Suppressor macrophage treated with lipopolysaccharide for 4 hours (primary cell): ENCODE results near the gene NR2E1.

Experiments used
- DNase-seq: peaks from one replicate; pipeline ENCODE4 v3.0.0-alpha.2; 2020

Gene NR2E1

DNA sequence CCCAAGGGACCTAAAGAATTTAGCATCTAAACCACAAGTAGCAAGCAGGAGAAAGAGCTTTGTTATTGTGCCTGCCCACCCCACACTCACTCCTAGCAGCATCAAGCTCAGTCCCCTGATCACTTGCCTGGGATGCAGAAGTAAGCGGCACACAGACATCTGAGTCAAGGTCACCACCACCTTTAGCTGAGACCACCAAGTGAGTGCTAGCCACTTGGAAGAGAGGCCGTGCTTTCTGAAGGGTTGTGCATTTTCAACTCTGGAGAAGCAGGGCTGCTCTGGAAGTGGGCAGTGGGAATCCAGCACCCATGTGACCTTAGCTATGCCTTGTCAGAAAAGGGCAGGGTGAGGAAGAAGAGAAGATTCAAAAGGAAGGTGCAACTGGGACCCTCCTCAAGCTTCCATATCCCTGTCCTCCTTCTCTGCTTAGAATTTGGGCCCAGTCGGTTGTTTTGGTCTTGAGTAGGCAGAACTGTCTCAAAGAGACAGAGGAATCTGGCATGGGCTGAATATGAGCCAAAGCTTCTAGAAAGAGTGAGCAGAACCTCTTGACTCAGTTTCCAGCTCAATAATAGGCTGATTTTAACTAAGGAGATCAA is 6.2 kb downstream of the NR2E1 start:
- DNase-seq, result no peak

DNA sequence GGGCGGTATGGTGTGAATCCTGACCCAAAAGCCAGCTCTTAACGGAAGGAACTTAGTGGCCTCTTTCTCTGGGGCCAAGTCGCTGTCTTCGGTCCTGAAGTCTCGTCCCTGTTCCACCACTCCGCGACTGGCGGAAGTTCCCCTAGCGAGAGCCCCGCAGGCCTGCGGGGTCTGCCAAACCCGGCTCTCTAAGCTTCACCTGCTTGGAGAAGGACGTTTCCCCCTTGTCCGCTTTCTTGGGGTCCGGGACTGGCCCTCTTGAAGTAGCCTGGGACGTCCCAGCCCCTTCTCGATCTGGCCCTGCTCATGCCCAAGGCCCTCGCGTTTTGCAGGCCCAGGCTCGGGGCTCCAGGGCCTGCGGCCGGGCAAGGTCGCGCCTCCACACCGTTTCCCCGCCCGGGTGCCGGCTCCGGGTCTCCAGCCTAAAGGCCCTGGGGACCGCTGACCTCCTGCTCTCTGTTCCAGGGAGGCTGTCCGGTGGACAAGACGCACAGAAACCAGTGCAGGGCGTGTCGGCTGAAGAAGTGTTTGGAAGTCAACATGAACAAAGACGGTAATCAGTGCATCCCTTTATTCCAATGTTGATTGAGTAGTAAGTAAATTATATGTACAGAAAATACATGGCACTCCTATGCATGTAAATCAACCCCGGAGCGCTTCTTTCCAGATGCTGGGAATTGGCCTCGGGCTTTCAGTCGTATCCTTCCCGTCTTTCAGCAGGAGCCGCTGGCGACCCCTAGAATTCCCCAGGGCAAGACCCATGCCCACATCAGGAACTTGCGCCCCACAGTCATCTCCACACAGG is 8.8 kb downstream of the NR2E1 start:
- DNase-seq, result peak; percentile 51

DNA sequence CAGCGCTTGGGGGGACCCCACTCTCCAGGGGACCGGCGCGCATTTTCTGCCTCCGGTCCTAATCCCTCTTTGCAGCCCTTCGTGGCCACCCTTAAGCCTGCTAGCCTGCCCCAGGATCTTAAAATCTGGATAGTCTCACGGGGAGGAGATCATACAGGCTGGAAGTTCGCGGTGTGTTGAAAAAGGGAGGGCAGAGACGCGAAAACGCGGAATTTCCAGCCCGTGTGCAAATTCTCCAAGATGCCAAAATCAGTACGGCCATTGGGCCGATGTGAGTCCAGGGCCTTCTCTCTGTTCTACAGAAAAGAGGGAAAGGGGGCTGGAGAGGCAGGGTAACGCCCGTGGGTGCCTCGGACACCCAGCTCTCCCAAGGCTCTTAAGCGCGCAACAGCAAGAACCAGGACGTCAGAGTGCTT is 9.4 kb downstream of the NR2E1 start:
- no peak for DNase-seq

DNA sequence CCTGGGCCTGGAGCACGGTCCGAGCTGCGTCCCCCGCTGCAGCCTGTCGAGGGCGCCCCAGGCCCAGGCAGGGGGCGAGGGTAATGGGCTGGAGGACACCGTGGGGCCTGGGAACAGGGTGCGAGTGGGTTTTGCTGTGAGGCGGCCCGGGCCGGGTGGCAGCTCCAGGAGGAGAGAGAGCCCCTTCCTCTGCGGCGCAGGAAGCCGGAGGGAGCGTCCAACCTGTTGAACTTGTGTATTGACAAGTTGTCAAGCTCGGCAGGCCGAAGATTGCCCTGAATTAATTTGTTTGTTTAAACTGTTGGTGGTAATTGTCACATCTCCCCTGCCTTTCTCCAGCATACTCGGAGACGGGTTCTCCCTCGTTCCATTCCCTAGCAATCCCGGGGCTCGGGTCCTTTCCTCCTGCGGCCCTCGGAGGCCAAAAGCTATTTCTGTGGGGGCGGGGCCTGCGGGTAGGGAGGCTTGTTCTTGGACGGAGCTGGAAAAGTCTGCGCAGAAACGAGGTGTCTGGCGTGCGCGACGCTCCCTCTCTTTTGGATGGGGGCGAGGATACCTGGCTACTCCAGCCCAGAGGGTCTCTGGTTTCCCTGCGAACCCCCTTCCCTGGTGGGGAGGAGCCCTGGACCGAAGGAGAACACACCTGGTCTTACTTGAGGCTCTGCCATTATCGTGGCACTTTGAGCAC is 9.9 kb downstream of the NR2E1 start:
- DNase-seq, result no peak

DNA sequence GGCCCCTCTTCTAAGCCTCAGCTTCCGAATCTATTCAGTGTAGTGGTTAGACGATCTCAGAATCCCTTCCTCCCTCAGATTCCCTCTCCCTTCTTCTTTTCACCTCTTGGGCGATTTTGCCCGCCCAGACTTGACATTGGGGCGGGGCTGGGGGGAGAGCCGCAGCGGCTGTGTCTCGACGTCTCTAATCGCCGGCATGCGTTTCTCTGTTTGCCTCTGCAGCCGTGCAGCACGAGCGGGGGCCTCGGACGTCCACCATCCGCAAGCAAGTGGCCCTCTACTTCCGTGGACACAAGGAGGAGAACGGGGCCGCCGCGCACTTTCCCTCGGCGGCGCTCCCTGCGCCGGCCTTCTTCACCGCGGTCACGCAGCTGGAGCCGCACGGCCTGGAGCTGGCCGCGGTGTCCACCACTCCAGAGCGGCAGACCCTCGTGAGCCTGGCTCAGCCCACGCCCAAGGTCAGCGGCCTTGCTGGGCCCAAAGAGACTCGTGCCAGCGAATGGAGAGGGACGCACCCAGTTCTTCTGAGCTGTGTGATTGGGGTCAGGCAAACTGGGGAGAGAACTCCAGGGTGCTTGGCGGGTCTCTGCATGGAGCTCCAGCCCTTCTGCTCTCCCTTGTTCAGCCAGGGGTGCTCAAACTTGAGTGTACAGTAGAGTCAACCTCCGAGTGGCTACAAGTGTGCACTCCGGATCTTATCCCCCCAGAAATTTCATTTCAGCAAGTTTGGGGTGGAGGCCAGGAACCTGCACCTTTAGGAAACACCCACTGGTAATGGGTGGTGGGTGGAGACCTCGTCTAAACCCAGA is 10.7 kb downstream of the NR2E1 start:
- no peak for DNase-seq

DNA sequence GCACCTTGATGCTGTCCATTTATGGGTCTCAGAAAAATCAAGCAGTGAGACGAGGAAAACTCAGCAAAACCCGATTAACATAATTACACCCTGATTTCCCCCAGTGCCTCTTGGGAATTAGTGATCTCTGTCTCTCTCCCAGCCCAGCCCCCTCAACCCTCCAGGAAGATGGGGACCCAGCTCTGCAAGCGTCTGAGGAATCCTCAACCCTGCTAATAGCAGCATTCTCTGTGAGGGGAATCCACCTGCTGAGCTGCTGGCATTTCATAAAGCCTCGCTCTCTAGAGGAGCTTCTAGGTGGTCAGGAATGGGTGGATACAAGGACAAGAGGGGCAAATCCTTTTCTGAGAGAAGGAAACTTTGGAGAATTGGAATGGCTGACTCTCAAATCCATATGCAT is 13.9 kb downstream of the NR2E1 start:
- DNase-seq, result no peak

DNA sequence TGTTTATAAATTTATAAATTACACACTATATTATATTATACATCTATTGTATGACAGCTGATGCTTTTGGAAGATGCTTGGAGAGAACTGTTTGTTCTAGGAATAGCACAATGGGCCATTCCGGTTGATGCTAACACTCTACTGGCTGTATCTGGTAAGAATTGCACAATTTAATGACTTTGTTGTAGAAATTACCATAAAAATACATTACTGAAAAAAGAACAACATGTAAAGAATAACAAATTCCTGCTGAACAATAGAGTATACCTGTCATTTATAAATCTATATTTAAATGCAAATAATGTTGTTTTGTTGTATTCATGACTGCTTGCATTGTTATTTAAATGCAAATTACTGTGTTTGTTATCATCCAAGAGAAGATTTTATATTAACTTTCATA is 14.4 kb downstream of the NR2E1 start:
- no peak for DNase-seq

DNA sequence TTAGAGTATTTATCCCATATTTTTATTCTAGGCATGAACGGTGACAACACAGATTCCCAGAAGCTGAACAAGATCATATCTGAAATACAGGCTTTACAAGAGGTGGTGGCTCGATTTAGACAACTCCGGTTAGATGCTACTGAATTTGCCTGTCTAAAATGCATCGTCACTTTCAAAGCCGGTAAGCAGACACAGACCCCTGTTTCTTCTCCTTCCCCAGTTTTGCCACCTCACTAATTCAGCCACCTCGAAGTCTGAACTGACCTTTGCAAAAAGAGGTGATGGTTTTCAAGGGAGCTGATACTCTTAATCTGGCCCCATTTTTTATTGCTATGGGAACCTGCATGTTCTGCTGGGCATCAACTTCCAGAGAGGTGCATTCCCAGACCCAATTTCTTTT is 15.0 kb downstream of the NR2E1 start:
- no peak for DNase-seq

DNA sequence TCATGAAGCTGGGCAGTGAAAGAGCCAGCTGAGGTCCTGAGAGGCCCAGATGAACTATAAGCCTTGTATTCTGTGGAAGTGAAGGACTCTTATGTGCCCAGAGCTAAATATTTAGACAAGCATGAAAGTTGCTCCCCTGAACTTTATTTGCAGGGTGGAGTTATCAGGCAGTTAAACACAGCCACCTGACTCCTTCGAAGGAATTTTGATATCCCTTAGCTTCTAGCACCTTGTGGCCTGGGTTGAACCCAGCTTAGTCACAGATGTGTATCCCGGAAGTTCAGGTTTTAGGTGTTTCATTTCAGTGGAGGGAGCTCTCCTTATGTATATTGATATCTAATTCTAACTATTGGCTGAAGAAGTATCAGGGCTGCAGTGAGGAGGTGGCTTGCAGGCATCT is 20.4 kb downstream of the NR2E1 start:
- no peak for DNase-seq

DNA sequence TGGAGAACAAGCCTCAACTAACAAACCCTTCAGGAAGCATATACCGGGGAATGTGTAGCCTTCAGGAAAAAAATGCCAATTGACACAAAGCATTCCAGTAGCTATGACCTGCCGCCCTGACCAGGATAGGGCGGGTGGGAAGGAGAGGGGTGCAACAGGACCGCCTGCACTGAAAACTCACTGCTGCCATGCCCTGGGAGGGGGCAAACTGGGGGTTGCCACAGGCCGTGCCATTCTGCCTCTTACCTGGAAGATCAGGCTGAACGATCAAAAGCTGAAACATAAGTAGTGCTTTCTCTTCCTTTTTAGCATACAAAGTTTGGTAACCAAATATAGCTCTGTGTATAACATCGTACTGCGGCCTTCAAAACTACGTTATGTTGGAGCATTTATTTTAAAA is 21.7 kb downstream of the NR2E1 start:
- no peak for DNase-seq

DNA sequence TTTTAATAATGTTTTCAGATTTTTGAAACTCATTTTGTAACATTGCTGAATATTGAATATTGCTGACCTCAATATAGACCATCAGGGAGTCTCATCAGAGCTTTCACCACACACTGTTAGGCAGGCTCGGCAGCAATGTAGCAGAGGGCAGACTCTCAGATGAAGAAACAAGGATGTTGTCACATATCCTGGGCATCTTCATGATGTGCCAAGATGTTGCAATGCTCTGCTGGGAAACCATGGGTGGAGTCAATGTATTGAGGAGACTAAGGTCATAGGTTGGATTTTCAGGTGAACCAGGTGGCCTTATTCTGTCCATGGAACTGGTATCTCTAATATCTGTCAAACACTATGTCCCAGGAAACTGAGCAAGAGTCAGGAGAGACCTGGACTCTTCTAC is 27.3 kb downstream of the NR2E1 start:
- no peak for DNase-seq

DNA sequence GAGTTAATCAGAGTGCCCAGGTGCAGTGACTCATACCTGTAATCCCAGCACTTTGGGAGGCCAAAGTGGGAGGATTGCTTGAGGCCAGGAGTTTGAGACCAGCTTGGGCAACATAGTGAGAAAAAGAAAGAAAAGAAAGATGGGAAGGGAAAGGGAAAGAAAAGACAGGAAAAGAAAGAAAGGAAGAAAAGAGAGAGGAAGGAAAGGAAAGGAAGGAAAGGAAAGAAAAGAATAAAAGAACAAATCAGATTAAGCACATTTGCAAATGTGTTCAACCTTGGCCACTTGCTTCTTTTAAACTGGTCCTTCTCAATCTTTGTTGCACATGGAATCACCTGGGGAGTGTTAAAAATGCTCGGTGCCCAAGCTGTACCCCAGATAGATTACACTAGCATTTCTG is 28.0 kb downstream of the NR2E1 start:
- DNase-seq, result no peak

DNA sequence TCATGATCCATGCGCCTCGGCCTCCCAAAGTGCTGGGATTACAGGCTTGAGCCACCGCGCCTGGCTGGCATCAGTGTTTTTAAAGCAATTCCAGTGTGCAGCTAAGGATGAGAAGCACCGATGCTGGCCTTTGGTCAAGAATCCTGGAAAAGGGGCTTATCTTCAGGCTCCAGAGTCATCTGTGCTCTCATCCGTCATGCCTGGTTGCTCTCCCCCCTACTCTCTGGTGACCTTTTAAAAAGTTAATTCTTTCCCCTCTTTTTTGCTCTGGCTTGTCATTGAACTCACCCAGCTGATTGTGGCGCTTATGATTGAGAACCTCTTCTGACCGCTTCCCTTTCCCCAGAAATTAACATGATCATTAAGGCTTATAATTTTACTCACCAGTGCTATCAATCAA is 28.7 kb downstream of the NR2E1 start:
- DNase-seq, result no peak

DNA sequence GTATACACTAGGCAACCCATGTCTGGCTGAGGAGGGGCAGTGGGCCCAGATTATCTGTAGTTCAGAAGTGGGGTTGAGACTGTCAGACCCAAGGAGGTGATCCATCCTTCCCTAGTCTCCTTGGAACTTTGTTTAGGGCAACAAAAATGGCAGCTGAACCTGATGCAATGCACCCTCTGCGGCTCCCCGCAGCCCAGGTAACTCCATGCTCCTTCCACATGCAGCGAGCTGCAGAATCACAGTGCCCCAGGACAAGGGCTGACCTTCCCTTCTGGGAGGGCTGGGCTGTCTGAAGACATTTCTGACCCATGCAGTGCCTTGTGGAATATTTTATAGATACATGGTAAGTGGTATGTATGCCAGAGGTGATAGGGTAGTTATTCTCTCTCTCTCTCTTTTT is 29.4 kb downstream of the NR2E1 start:
- no peak for DNase-seq

DNA sequence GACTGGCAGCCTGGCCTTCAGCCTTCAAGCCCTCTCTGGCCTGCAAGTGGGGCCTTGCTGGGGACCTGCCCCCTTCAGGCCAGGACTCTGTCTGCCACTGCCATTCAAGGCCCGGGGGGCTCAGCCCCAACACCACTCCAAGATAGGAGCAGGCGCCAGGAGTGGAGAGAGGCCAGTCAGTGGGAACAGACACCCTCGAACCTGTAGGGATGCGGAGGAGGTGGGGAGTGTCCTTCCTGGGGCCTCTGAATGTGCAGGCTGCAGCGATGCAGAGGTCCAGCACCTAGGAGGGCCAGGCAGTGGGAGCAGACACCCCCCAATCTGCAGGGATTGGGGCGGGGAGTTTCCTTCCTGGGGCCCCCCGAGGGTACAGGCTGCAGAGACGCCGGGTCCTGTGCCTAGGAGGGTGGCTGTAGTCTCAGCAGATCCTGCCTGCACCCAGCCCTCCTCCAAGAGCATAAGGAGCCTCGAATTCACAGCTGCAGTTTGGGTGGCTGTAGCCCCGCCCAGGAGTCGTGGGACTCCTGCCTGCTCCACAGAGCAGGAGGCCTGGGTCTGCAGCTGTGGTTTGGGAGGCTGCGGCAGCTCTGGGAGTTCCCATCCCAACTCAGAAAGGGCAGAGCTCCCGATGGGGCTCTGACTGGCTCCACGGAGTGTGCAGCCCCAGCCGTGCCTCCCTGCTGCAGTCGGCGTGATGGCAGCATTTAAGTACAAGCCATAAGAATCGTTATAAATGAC is 33.1 kb downstream of the NR2E1 start:
- DNase-seq, result no peak

DNA sequence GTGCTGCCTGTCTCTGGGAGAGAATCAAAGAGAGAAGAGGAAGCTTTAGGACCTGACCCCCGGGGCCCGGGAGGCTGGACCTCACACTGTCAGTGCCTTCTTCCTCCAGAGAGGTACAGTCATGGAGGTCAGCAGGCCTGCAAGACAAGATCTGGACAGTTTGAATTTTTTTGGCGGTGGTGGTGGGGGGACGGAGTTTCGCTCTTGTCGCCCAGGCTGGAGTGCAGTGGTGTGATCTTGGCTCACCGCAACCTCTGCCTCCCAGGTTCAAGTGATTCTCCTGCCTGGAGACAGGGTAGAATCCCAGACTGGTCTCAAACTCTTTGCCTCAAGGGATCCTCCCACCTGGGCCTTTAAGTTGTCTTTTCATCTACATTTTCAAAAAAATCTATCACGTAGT is 34.4 kb downstream of the NR2E1 start:
- DNase-seq, result no peak

DNA sequence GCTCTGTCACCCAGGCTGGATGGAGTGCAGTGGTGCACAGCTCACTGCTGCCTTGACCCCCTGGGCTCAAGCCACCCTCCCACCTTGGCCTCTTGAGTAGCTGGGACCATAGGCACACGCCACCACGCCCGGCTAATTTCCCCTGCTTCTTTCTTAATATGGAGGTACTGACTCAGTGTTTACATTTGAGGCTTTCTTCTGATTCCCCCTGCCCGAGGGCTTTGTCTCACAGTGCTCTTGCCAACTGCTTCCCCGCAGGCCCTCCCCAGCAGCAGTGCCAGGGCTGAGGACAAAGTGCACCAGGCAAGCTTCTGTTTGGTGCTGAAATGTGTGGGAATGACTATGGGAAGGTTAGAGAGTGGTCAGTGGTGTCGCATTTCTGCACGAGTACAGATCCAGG is 34.8 kb downstream of the NR2E1 start:
- DNase-seq, result no peak

DNA sequence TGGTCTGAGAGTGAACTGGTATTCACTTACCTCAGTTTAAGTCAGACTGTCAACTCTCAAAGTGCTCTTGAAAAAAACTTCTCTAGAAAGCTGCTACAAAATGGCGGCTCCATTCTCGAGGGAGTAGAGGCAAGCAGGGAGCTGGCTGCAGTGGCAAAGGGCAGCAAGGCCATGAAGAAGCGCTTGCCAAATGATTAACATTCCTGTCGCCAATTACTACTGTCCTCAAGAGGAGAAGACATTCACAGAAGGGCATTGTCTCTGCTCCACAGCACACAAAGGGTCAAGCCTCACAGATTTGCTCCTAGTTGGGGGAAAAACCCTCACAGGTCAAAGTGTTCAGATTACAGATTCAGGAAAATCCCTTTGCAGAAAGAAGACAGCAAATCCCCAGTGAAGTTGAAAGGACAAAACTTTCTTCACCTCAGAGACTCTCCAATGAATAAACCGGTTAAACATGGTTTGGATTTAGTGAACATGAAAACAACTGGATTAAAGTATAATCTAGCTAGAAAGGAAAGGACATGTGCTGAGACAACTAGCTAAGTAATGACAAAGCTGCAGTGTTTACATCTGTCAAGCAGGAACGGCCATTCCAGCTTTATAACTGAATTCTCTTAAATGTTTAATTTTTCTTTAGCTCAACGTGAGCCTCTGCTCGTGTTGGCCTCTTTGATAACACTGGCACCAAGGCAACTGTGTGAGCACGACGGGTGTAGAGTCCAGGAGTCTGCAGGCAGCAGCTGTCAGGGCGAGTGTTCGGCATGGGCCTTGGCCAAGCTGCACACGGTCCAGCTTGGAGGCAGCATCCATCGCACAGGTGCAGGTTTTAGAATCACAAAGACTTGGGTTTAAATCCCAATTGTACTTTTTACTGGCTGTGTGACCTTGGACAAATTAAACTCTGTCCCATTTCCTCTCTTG is 37.6 kb downstream of the NR2E1 start:
- DNase-seq, result no peak

DNA sequence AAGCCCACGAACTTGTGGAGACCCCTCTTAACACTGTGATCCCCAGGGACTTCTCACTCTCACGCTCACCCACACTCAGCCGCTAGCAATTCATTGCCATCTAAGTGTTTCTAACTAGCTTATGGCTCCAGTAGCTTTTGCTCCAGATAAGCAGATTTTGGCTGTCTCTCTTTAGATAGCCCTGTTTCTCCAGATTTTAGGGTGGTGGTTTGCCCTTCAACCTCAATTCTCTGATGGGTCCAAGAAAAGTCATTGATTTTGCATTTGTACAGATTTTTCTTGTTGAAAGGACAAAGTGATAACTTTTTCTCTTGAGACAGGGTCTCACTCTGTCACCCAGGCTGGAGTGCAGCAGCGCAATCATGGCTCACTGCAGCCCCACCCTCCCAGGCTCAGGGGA is 41.2 kb downstream of the NR2E1 start:
- no peak for DNase-seq

DNA sequence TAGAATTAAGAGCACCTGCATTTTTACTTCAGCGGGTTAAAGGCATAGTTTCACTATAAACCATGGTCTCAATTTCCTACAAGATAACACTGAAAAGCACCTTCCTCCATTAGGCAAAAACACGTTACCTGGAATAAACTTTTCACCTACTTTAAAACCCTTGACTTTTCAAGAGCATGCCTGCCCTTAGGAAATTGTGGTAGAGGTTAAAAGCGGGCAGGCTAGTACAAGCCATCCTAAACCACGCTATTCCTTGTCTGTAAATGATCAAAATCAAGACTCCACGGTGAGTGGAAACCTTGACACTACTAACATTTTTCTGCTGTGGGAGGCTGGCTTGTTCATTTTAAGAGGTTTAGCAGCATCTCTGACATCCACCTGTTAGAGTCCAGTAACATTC is 43.9 kb downstream of the NR2E1 start:
- DNase-seq, result no peak

DNA sequence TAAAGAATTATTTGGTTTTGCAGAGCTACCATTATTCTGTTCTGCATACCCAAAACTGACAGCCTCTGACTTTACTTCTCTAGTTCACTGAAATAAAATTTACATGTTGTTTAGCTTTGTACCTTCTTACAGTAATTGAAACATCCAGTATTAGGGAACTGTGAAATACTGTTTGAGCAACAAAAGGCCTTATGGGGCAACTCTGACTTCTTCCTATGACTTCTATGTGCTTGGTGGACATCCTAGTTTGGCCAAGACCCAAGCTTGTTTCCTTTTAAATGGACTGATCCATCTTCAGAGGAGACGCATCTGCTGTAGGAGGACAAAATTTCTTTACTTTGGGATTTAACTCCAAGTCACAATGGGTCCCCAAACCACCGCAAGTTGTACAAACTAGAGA is 44.7 kb downstream of the NR2E1 start:
- DNase-seq, result peak; percentile 15

DNA sequence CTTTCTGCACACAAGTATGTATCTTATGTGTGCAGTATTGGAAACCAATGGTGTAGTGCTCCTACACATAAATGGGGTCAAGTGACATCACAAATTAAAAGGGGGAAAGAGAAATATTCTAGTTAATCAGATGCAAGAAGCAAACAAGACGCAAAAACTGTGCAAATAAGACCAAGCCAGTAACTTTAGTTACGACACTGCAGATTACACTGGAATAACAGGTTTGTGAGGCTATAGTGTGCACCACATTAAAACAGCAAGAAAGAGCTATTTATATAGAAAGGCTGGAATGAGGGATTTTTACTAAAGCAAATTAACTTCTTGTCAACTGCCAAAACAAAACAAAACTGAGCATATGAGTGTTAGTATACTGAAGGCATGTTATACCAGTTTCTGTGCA is 45.8 kb downstream of the NR2E1 start:
- no peak for DNase-seq
